H1 (cell line): ENCODE measurements around the gene MTF1. TPM values are rescaled to one million over a fixed set of nuclear protein-coding genes. Genes with fewer than 3 reads are reported as not detected.

ENCODE experiments used
- CHD2 ChIP-seq: IDR thresholded peaks from 2 replicates; pipeline ENCODE4 v1.6.1; 2012; ENCODE audit warnings: low read length, improper control_type of control experiment
- POU5F1 ChIP-seq: IDR thresholded peaks from 2 replicates; pipeline ENCODE4 v1.6.1; 2011; ENCODE audit warnings: low read depth, mild to moderate bottlenecking, low read length, moderate library complexity
- SAP30 ChIP-seq: fragments of 300-600 bp; sonication (generic); IDR thresholded peaks from 2 replicates; pipeline ENCODE4 v1.7.1; 2012; ENCODE audit warnings: low read length, moderate library complexity, mild to moderate bottlenecking, inconsistent platforms; ENCODE audit not compliant: insufficient read depth, insufficient replicate concordance
- polyA plus RNA-seq, 7 experiments: library from polyadenylated mRNA; depleted of rRNA in 3 of 7; stranded (reverse) in 5 of 7; unstranded in 2 of 7; fragments of >200 nt in 5 of 7; fragments of 200-250 nt in 2 of 7; gene quantifications; 1 replicate in 5 of 7; 2 replicates in 1 of 7; 4 replicates in 1 of 7; pipeline versions ENCODE4 v1.2.1 to v1.2.3, GENCODE V29; 2011 to 2013; ENCODE audit warnings: missing spikeins in 2 of 7, mixed read lengths in 2 of 7
- total RNA-seq: library from RNA; stranded (reverse); fragmentation: NEBNext Ultra II Directional; extraction: Animal tissue kit (Norgen Biotek cat#: 25700); gene quantifications from 2 replicates; pipeline ENCODE4 v1.2.1, GENCODE V29; 2021

The MTF1 gene
- total and polyA plus RNA-seq, 2 of the 8 experiments (the other 6 are each of a cell fraction or from before 2014, with no cell fraction given) = 4.0 to 15.5 TPM

DNA sequence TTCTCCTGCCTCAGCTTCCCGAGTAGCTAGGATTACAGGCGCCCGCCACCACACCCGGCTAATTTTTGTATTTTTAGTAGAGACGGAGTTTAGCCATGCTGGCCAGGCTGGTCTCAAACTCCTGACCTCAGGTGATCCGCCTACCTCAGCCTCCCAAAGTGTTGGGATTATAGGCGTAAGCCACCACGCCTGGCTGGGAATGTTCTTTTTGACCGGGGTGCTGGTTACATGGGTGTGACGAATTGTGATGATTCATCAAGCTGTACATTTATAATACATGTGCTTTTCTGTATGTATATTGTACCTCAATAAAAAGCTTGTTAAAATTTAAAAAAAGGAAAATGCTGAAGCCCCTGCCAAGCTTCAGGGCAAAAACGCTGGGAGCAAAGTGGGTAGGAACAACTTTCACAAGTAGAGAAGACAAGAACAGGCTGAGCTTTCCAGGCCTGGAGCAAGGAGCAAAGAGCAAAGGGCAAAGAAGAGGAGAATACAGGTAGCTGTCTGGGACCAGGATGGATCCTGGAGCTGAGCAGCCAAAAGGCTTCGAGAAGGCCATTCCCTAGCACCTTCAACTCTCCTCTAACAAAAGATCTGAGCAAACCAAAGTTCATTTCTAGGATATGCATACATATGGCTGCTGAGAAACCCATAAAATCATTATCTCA, 30.9 kb downstream of the MTF1 start (continued):
- no peak for TF ChIP-seq POU5F1
- TF ChIP-seq SAP30 = no peak
- no peak for TF ChIP-seq CHD2
